Activated CD8-positive, alpha-beta memory T cell treated with anti-CD3 and anti-CD28 coated beads, Interleukin-2, amount 50 U/mL, for 1 hour (primary cell): ENCODE measurements around the gene ANXA1.

ENCODE experiments used
- DNase-seq: peaks from one replicate; pipeline ENCODE4 v3.0.0-alpha.2; 2020; ENCODE audit errors: extremely low read depth

ANXA1 gene

DNA sequence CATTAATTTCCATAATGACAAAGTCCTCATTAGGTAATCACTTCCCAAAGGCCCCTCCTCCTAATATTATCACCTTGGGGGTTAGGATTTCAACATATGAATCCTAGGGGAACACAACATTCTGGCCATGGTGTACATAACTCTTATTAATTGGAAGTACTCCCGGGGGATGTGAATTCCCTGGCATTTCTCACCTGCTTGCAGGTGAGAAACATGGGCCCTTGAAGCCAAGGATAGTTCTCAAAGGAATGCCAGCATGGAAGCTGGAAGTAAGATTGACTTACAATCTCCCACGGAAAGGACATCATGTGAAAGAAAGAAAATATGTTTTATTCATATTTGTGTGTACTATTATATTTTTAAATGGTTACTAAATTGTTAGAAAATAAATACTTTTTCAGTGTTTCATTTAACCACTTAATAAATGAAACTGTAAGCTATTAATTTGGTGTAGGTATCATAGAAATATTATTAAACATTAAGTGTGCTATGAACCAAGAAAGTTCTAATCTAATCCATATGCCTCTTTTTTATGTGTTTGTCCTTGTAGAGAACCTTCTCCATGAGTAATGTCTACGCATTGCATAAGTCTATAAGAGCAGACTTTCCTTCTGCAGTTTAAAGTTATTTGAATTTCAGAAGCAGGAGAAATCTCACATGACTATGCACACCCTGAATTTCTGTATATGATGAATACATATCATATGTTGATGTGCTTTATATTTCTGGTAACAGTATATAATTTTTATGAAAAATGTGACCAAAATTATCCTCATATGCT lies 59.4 kb downstream of the ANXA1 start:
- no peak for DNase-seq

- DNase-seq = no peak
These were observed 61.6 kb downstream of the ANXA1 start for GRCh38 chr9:73213300-73213699.

- no peak for DNase-seq
These were observed 63.6 kb downstream of the ANXA1 start for GRCh38 chr9:73215249-73215648.

DNA sequence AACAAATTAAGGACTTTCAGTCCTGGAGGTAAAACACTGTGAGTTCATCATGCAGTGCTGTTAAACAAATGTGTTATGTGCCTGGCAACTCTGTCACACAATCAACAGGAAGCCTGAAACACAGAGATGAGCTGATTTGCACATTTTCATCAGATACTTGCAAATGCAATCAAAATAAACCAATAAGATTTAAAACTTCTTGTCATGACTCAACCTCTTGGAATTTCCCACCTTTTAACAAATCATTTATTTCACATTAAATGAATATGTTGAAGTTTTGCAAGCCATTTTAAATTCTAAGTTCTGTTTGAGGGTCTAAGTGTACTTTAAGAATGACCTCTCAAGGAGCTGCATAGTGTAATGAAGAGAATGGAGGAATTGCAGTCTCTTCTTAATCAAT lies 64.4 kb downstream of the ANXA1 start:
- DNase-seq = no peak
